SK-N-SH (cell line): ENCODE measurements around the gene EPB41L3. TPM values are rescaled to one million over a fixed set of nuclear protein-coding genes. Genes with fewer than 3 reads are reported as not detected.

Experiments used
- CTCF ChIA-PET: fragments of 300-600, 350-600 bp; formaldehyde crosslinking; extraction: SDS; loops from one replicate; lab custom pipeline; 2021; lab: Yijun Ruan, JAX
- POLR2A ChIA-PET: fragments of 350-600 bp; sonication (Branson Sonifier 250); formaldehyde crosslinking; extraction: SDS; loops from one replicate; lab custom pipeline; 2020; ENCODE audit warnings: antibody characterized with exemption, inconsistent platforms; lab: Yijun Ruan, JAX
- DNase-seq: peaks from one replicate; pipeline ENCODE4 v3.0.0; 2012
- H2AFZ ChIP-seq: fragments of 200-600 bp; sonication (generic); 2 replicates; pipeline ENCODE4 v1.8.1; 2016; ENCODE audit warnings: antibody characterized with exemption, mild to moderate bottlenecking, low read depth
- H3F3A ChIP-seq: fragments of 200-600 bp; sonication (generic); replicated peaks from 2 replicates; pipeline ENCODE3; 2016; ENCODE audit warnings: antibody characterized with exemption, mild to moderate bottlenecking; ENCODE audit not compliant: insufficient read depth
- H3K27ac ChIP-seq, 2 experiments: fragments of 200-500 bp in 1 of 2; fragments of 200-600 bp in 1 of 2; sonication (Bioruptor generic) in 1 of 2; sonication (generic), shearing (Covaris generic) in 1 of 2; 2 replicates each; pipeline versions ENCODE4 v1.5.1 to v1.6.1; 2014 to 2016; ENCODE audit warnings: low read depth in 2 of 2, inconsistent platforms in 1 of 2, low read length in 1 of 2, mild to moderate bottlenecking in 1 of 2, mixed read lengths in 1 of 2
- H3K27me3 ChIP-seq: fragments of 200-600 bp; sonication (generic), shearing (Covaris generic); 2 replicates; pipeline ENCODE4 v1.6.1; 2016; ENCODE audit warnings: mixed run types; ENCODE audit not compliant: insufficient read depth
- H3K36me3 ChIP-seq, 2 experiments: fragments of 200-500 bp in 1 of 2; fragments of 200-600 bp in 1 of 2; sonication (Bioruptor generic) in 1 of 2; sonication (generic) in 1 of 2; replicated peaks in 1 of 2; 2 replicates each; pipeline versions ENCODE3 to v1.5.1; 2014 to 2016; ENCODE audit warnings: low read length in 1 of 2, mild to moderate bottlenecking in 1 of 2; ENCODE audit not compliant: insufficient read depth in 2 of 2, control insufficient read depth in 1 of 2
- H3K4me1 ChIP-seq, 2 experiments: fragments of 200-500 bp in 1 of 2; fragments of 200-600 bp in 1 of 2; sonication (Bioruptor generic) in 1 of 2; sonication (generic), shearing (Covaris generic) in 1 of 2; 2 replicates each; pipeline versions ENCODE4 v1.5.1 to v1.6.1; 2014 to 2016; ENCODE audit warnings: low read depth in 1 of 2, low read length in 1 of 2, mixed run types in 1 of 2; ENCODE audit not compliant: insufficient read depth in 2 of 2, control insufficient read depth in 1 of 2
- H3K4me2 ChIP-seq: fragments of 200-600 bp; sonication (generic), shearing (Covaris generic); 2 replicates; pipeline ENCODE4 v1.6.1; 2017; ENCODE audit warnings: mixed run types
- H3K4me3 ChIP-seq, 2 experiments: fragments of 200-500 bp in 1 of 2; fragments of 200-600 bp in 1 of 2; sonication (Bioruptor generic) in 1 of 2; sonication (generic), shearing (Covaris generic) in 1 of 2; 2 replicates each; pipeline versions ENCODE4 v1.5.1 to v1.8.1; 2014 to 2016; ENCODE audit warnings: low read depth in 2 of 2, inconsistent platforms in 1 of 2, low read length in 1 of 2, mild to moderate bottlenecking in 1 of 2, mixed read lengths in 1 of 2, moderate library complexity in 1 of 2
- H3K79me2 ChIP-seq: fragments of 200-600 bp; sonication (generic); 2 replicates; pipeline ENCODE4 v1.8.1; 2017; ENCODE audit warnings: mild to moderate bottlenecking; ENCODE audit not compliant: insufficient read depth
- H3K9ac ChIP-seq: fragments of 200-600 bp; sonication (generic); 2 replicates; pipeline ENCODE4 v1.6.1; 2017; ENCODE audit warnings: mixed run types
- H3K9me2 ChIP-seq: fragments of 200-600 bp; sonication (generic); 2 replicates; pipeline ENCODE4 v1.6.1; 2017; ENCODE audit warnings: mixed run types
- H3K9me3 ChIP-seq: fragments of 200-600 bp; sonication (generic); 2 replicates; pipeline ENCODE4 v1.6.1; 2017; ENCODE audit warnings: mixed run types, mild to moderate bottlenecking, moderate library complexity
- H4K20me1 ChIP-seq: fragments of 200-600 bp; sonication (generic); 2 replicates; pipeline ENCODE4 v1.6.1; 2017; ENCODE audit warnings: mild to moderate bottlenecking, mixed run types; ENCODE audit not compliant: insufficient read depth
- CTCF ChIP-seq: fragments of 200-600 bp; sonication (generic); IDR thresholded peaks from 2 replicates; pipeline ENCODE4 v1.6.1; 2017; ENCODE audit warnings: antibody characterized with exemption, mild to moderate bottlenecking, moderate library complexity
- EP300 ChIP-seq, 2 experiments: IDR thresholded peaks; 2 replicates each; pipeline versions ENCODE4 v1.4.0 to v1.6.1; 2012; ENCODE audit warnings: borderline replicate concordance in 1 of 2, low read depth in 1 of 2, low read length in 1 of 2
- FOSL2 ChIP-seq: IDR thresholded peaks from 2 replicates; pipeline ENCODE4 v1.4.0; 2012; ENCODE audit warnings: low read depth, mild to moderate bottlenecking, moderate library complexity, borderline replicate concordance
- FOXJ3 ChIP-seq: sonication (generic); formaldehyde crosslinking; IDR thresholded peaks from 2 replicates; pipeline ENCODE4 v1.5.1; 2020; ENCODE audit warnings: mild to moderate bottlenecking, missing genetic modification reagents
- MAX ChIP-seq: IDR thresholded peaks from 2 replicates; pipeline ENCODE4 v1.4.0; 2012; ENCODE audit warnings: low read depth
- MEF2A ChIP-seq: IDR thresholded peaks from 2 replicates; pipeline ENCODE4 v1.4.0; 2012; ENCODE audit warnings: low read depth, borderline replicate concordance
- NRF1 ChIP-seq: IDR thresholded peaks from 2 replicates; pipeline ENCODE4 v1.6.1; 2012; ENCODE audit warnings: low read depth, mild to moderate bottlenecking, low read length
- PBX3 ChIP-seq: IDR thresholded peaks from 2 replicates; pipeline ENCODE4; 2012
- POLR2AphosphoS5 ChIP-seq: IDR thresholded peaks from 2 replicates; pipeline ENCODE4 v1.6.1; 2012; ENCODE audit warnings: low read depth, low read length
- RAD21 ChIP-seq: IDR thresholded peaks from 2 replicates; pipeline ENCODE4 v1.6.1; 2012; ENCODE audit warnings: mild to moderate bottlenecking, low read length
- REST ChIP-seq: IDR thresholded peaks from 2 replicates; pipeline ENCODE4 v1.6.1; 2012; ENCODE audit warnings: mild to moderate bottlenecking, low read depth, low read length, moderate library complexity
- RFX5 ChIP-seq: IDR thresholded peaks from 2 replicates; pipeline ENCODE4 v1.6.1; 2012; ENCODE audit warnings: mild to moderate bottlenecking, improper control_type of control experiment, low read length
- RXRA ChIP-seq: IDR thresholded peaks from 2 replicates; pipeline ENCODE4 v1.4.0; 2012; ENCODE audit warnings: low read depth, mild to moderate bottlenecking, borderline replicate concordance
- SIN3A ChIP-seq: IDR thresholded peaks from 2 replicates; pipeline ENCODE4 v1.6.1; 2012; ENCODE audit warnings: low read depth, mild to moderate bottlenecking, low read length, moderate library complexity, borderline replicate concordance
- SMC3 ChIP-seq: IDR thresholded peaks from 2 replicates; pipeline ENCODE4 v1.6.1; 2012; ENCODE audit warnings: low read depth, low read length, improper control_type of control experiment
- TAF1 ChIP-seq: IDR thresholded peaks from 2 replicates; pipeline ENCODE4 v1.6.1; 2012; ENCODE audit warnings: low read depth, mild to moderate bottlenecking, low read length, moderate library complexity, borderline replicate concordance
- TCF12 ChIP-seq: IDR thresholded peaks from 2 replicates; pipeline ENCODE4 v1.4.0; 2012
- USF2 ChIP-seq: fragments of 150-350 bp; IDR thresholded peaks from 2 replicates; pipeline ENCODE4 v1.6.1; 2017; ENCODE audit warnings: antibody characterized with exemption, low read length, low read depth, borderline replicate concordance
- YY1 ChIP-seq: IDR thresholded peaks from 2 replicates; pipeline ENCODE4 v1.4.0; 2012; ENCODE audit warnings: low read depth, mild to moderate bottlenecking
- WGBS: methylation state at CpG from one replicate; pipeline ENCODE4 v1.1.6; 2017; ENCODE audit warnings: low lambda C conversion rate; 5-methylcytosine and 5-hydroxymethylcytosine counted together
- polyA plus RNA-seq, 3 experiments: library from polyadenylated mRNA; depleted of rRNA; stranded (reverse); fragments of >200 nt; gene quantifications; 2 replicates each; pipeline ENCODE4 v1.2.3, GENCODE V29; 2012

The EPB41L3 gene
- polyA plus RNA-seq, 1 of the 3 experiments (the other 2 are of a cell fraction): 0.15 TPM

GRCh38 chr18:5451150-5451549 lies 92.6 kb downstream of the EPB41L3 start (continued):
- TF ChIP-seq REST (no peak), CTCF (no peak), SIN3A (no peak), TCF12 (no peak), NRF1 (no peak), FOSL2 (no peak), USF2 (no peak), FOXJ3 (no peak), RXRA (no peak), PBX3 (no peak)
- TF ChIP-seq, all 33 proteins: peak for 0

GRCh38 chr18:5449858-5450509 lies 93.8 kb downstream of the EPB41L3 start:
- WGBS: 13% methylated on average over 4 of the region's 4 CpGs
- no peak overlapping the region for H2AFZ ChIP-seq
- no peaks in the 10 kb centered on the region for H3K79me2 ChIP-seq
- H3K27ac ChIP-seq: no peak overlapping the region
- no peak for TF ChIP-seq SIN3A
- TF ChIP-seq USF2: no peak
- no peak for TF ChIP-seq RFX5
- TF ChIP-seq NRF1: no peak
- TF ChIP-seq FOSL2: no peak
- no peak for TF ChIP-seq MAX
- no peak for TF ChIP-seq EP300 (IDR thresholded peaks at IDR 0.05; ENCODE audit: borderline replicate concordance in 1 of 2, low read depth in 1 of 2, low read length in 1 of 2)
- TF ChIP-seq YY1: no peak
- TF ChIP-seq MEF2A: no peak
- TF ChIP-seq RAD21: no peak
- TF ChIP-seq SMC3: no peak
- no peak for TF ChIP-seq TAF1
- no peak for TF ChIP-seq RXRA
- no peak for TF ChIP-seq POLR2AphosphoS5
- H3K4me1 ChIP-seq: no peaks in the 10 kb centered on the region
- ChIA-PET POLR2A (no interaction called here), CTCF (interaction anchor here (1.1 kb wide), 1 partner anchor 78 kb away, joined by 3 read pairs; no protein-coding TSS in a partner anchor)
- H3K9ac ChIP-seq: no peak overlapping the region
- H3F3A ChIP-seq: no peaks in the 10 kb centered on the region
- H3K36me3 ChIP-seq: no peaks in the 10 kb centered on the region
- H3K4me2 ChIP-seq: no peak overlapping the region
- no peaks in the 10 kb centered on the region for H3K9me3 ChIP-seq
- no peaks in the 10 kb centered on the region for H3K27me3 ChIP-seq
- no peaks in the 10 kb centered on the region for H4K20me1 ChIP-seq
- H3K9me2 ChIP-seq: no peaks in the 10 kb centered on the region
- no peak overlapping the region for H3K4me3 ChIP-seq
- DNase-seq: no peak
